HEK293 (cell line): ENCODE measurements around the gene SH3RF1.

Source experiments
- CTCF ChIA-PET: fragments of 350-600 bp; formaldehyde crosslinking; extraction: SDS; loops from one replicate; lab custom pipeline; 2021; ENCODE audit warnings: antibody characterized with exemption; lab: Yijun Ruan, JAX
- POLR2A ChIA-PET: fragments of 300-600 bp; formaldehyde crosslinking; extraction: SDS; loops from one replicate; lab custom pipeline; 2020; ENCODE audit warnings: antibody characterized with exemption, inconsistent platforms; lab: Yijun Ruan, JAX
- H3K27ac ChIP-seq: fragments of 200-500 bp; sonication (Bioruptor generic); 2 replicates; pipeline ENCODE4 v1.5.1; 2014; ENCODE audit warnings: low read depth, low read length, control low read depth, inconsistent platforms; ENCODE audit errors: extremely low read depth
- H3K36me3 ChIP-seq, 2 experiments: fragments of 200-500 bp in 1 of 2; sonication (Bioruptor generic) in 1 of 2; 1 replicate in 1 of 2; 2 replicates in 1 of 2; pipeline ENCODE4 v1.5.1; 2014 to 2017; ENCODE audit warnings: inconsistent platforms in 2 of 2, low read length in 2 of 2; ENCODE audit not compliant: control insufficient read depth in 2 of 2, insufficient read depth in 1 of 2
- H3K4me1 ChIP-seq: fragments of 200-500 bp; sonication (Bioruptor generic); 2 replicates; pipeline ENCODE4 v1.5.1; 2014; ENCODE audit warnings: mild to moderate bottlenecking, low read length, inconsistent platforms; ENCODE audit not compliant: control insufficient read depth, insufficient read depth
- H3K4me3 ChIP-seq: 2 replicates; pipeline ENCODE4 v1.5.1; 2011; ENCODE audit warnings: low read depth, mild to moderate bottlenecking, control low read depth, low read length, moderate library complexity
- H3K9me3 ChIP-seq: fragments of 200-500 bp; sonication (Bioruptor generic); 2 replicates; pipeline ENCODE4 v1.5.1; 2014; ENCODE audit warnings: low read depth, low read length, inconsistent platforms; ENCODE audit not compliant: control insufficient read depth, insufficient read depth
- GLI2 ChIP-seq: fragments of 450-650 bp; formaldehyde crosslinking; IDR thresholded peaks from 2 replicates; pipeline ENCODE4; 2017; ENCODE audit warnings: missing biosample characterization, missing genetic modification characterization, low read depth, borderline replicate concordance
- MYNN ChIP-seq: fragments of 450-650 bp; formaldehyde crosslinking; IDR thresholded peaks from 2 replicates; pipeline ENCODE4 v1.5.1; 2016; ENCODE audit warnings: missing biosample characterization, missing genetic modification characterization, borderline replicate concordance
- OSR2 ChIP-seq: fragments of 450-650 bp; formaldehyde crosslinking; IDR thresholded peaks from 2 replicates; pipeline ENCODE4 v1.5.1; 2016; ENCODE audit warnings: missing biosample characterization, missing genetic modification characterization
- RBAK ChIP-seq: fragments of 450-650 bp; formaldehyde crosslinking; IDR thresholded peaks from 2 replicates; pipeline ENCODE4 v1.5.1; 2016; ENCODE audit warnings: missing biosample characterization, missing genetic modification characterization
- TCF7L2 ChIP-seq: IDR thresholded peaks from 2 replicates; pipeline ENCODE4 v1.6.1; 2011; ENCODE audit warnings: low read depth, mild to moderate bottlenecking, inconsistent platforms, low read length, moderate library complexity, borderline replicate concordance
- YY1 ChIP-seq: fragments of 450-650 bp; formaldehyde crosslinking; IDR thresholded peaks from 2 replicates; pipeline ENCODE4 v1.5.1; 2018; ENCODE audit warnings: missing biosample characterization, missing genetic modification characterization
- ZBTB10 ChIP-seq: fragments of 450-650 bp; formaldehyde crosslinking; IDR thresholded peaks from 2 replicates; pipeline ENCODE4 v1.5.1; 2016; ENCODE audit warnings: missing biosample characterization, missing genetic modification characterization
- ZFP37 ChIP-seq: fragments of 450-650 bp; formaldehyde crosslinking; IDR thresholded peaks from 2 replicates; pipeline ENCODE4 v1.5.1; 2016; ENCODE audit warnings: missing biosample characterization, missing genetic modification characterization
- ZNF16 ChIP-seq: fragments of 450-650 bp; formaldehyde crosslinking; IDR thresholded peaks from 2 replicates; pipeline ENCODE4 v1.5.1; 2016; ENCODE audit warnings: low read depth, missing biosample characterization, missing genetic modification characterization
- ZNF18 ChIP-seq: fragments of 450-650 bp; formaldehyde crosslinking; IDR thresholded peaks from 2 replicates; pipeline ENCODE4 v1.5.1; 2016; ENCODE audit warnings: missing biosample characterization, missing genetic modification characterization
- ZNF184 ChIP-seq: fragments of 450-650 bp; IDR thresholded peaks from 2 replicates; pipeline ENCODE4 v1.5.1; 2018; ENCODE audit warnings: missing biosample characterization, mild to moderate bottlenecking, missing genetic modification characterization
- ZNF202 ChIP-seq: fragments of 450-650 bp; formaldehyde crosslinking; IDR thresholded peaks from 2 replicates; pipeline ENCODE4 v1.5.1; 2016; ENCODE audit warnings: missing biosample characterization, missing genetic modification characterization, borderline replicate concordance
- ZNF292 ChIP-seq: fragments of 450-650 bp; formaldehyde crosslinking; IDR thresholded peaks from 2 replicates; pipeline ENCODE4 v1.5.1; 2016; ENCODE audit warnings: low read depth, missing biosample characterization, missing genetic modification characterization, borderline replicate concordance
- ZNF488 ChIP-seq: fragments of 450-650 bp; formaldehyde crosslinking; IDR thresholded peaks from 2 replicates; pipeline ENCODE4 v1.5.1; 2016; ENCODE audit warnings: missing biosample characterization, missing genetic modification characterization
- ZNF501 ChIP-seq: fragments of 450-650 bp; formaldehyde crosslinking; IDR thresholded peaks from 2 replicates; pipeline ENCODE4 v1.5.1; 2016; ENCODE audit warnings: missing biosample characterization, missing genetic modification characterization
- ZNF560 ChIP-seq: fragments of 450-650 bp; formaldehyde crosslinking; IDR thresholded peaks from 2 replicates; pipeline ENCODE4 v1.5.1; 2017; ENCODE audit warnings: missing biosample characterization, missing genetic modification characterization, borderline replicate concordance
- ZNF629 ChIP-seq: fragments of 450-650 bp; formaldehyde crosslinking; IDR thresholded peaks from 2 replicates; pipeline ENCODE4 v1.5.1; 2017; ENCODE audit warnings: missing biosample characterization, missing genetic modification characterization
- ZNF704 ChIP-seq: fragments of 450-650 bp; formaldehyde crosslinking; IDR thresholded peaks from 2 replicates; pipeline ENCODE4 v1.5.1; 2016; ENCODE audit warnings: missing biosample characterization, missing genetic modification characterization
- ZNF747 ChIP-seq: fragments of 450-650 bp; formaldehyde crosslinking; IDR thresholded peaks from 2 replicates; pipeline ENCODE4 v1.5.1; 2016; ENCODE audit warnings: missing biosample characterization, missing genetic modification characterization
- TF ChIP-seq, protein P1 (sequence below): fragments of 450-650 bp; formaldehyde crosslinking; IDR thresholded peaks from 2 replicates; pipeline ENCODE4 v1.5.1; 2017; ENCODE audit warnings: missing biosample characterization, missing genetic modification characterization

Gene SH3RF1

DNA sequence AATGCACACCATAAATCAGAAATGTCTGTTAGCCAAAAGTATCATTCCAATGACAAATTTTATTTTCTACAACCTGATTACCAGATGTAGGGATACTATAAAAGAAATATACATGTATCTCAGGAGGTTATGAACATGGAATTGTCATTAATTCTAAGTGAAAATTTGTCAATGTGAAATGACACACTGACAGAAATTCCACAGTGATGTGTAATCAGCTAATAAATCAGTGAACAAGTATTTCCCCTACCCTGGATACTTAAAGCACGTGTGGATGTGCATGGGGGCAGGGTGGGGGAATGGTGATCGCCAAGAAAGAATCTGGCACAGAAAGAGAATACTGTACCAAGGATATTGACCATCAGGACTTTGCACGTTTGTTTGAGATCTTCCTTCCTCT lies 123.6 kb downstream of the SH3RF1 start (continued):
- TF ChIP-seq ZNF18 (tag by site-specific recombination) (no peak), TCF7L2 (no peak), OSR2 (no peak)

- ChIA-PET CTCF (no interaction called here), POLR2A (no interaction called here)
- TF ChIP-seq TCF7L2 (no peak), ZNF629 (tag by site-specific recombination) (no peak), ZNF704 (tag by site-specific recombination) (no peak)
Observed at GRCh38 chr4:169144061-169144600, 126.6 kb downstream of the SH3RF1 start.

DNA sequence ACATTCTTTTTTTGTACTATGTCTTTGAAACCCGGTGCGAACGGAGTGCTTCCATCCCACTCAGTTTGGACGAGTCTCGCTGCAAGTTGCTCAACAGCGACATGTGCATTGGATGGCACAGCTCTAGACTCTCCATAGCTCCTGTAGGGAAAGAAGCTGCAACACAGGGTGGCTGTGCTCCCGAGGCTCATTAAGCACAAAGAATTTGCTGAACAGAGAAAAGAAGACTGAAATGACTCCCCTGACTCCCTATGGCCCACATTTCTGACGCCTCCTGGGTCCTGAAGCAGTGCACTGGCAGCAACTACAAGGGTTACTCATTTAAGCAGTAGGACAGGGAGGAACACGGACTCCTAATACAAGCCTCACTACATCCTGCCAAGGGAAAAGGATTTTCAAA lies 127.4 kb downstream of the SH3RF1 start:
- POLR2A ChIA-PET = no interaction called here

More at GRCh38 chr4:169144061-169144600, 126.6 kb downstream of the SH3RF1 start:
- H3K4me1 ChIP-seq = no peaks in the 10 kb centered on the region
- H3K36me3 ChIP-seq = no peaks in the 10 kb centered on the region
- H3K9me3 ChIP-seq = no peaks in the 10 kb centered on the region
- H3K27ac ChIP-seq = no peak overlapping the region
- no peak overlapping the region for H3K4me3 ChIP-seq

More for the DNA sequence above, 127.4 kb downstream of the SH3RF1 start:
- Histone ChIP-seq H3K4me1 (no peaks in the 10 kb centered on the region), H3K4me3 (no peak overlapping the region), H3K36me3 (no peaks in the 10 kb centered on the region), H3K9me3 (no peaks in the 10 kb centered on the region), H3K27ac (no peak overlapping the region)
- TF ChIP-seq ZNF292 (tag by site-specific recombination) (no peak), ZNF202 (tag by site-specific recombination) (no peak), ZNF501 (no peak), ZNF488 (tag by site-specific recombination) (no peak), ZBTB10 (tag by site-specific recombination) (no peak), ZNF747 (tag by site-specific recombination) (no peak), GLI2 (no peak), ZFP37 (tag by site-specific recombination) (no peak), ZNF16 (tag by site-specific recombination) (no peak), YY1 (tag by site-specific recombination) (no peak), ZNF560 (tag by site-specific recombination) (no peak), RBAK (tag by site-specific recombination) (no peak), ZNF184 (no peak), MYNN (tag by site-specific recombination) (no peak)
- TF ChIP-seq, protein P1, sequence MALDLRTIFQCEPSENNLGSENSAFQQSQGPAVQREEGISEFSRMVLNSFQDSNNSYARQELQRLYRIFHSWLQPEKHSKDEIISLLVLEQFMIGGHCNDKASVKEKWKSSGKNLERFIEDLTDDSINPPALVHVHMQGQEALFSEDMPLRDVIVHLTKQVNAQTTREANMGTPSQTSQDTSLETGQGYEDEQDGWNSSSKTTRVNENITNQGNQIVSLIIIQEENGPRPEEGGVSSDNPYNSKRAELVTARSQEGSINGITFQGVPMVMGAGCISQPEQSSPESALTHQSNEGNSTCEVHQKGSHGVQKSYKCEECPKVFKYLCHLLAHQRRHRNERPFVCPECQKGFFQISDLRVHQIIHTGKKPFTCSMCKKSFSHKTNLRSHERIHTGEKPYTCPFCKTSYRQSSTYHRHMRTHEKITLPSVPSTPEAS (tag by site-specific recombination) = no peak
- CTCF ChIA-PET = interaction anchor here (0.9 kb wide), 1 partner anchor 9 kb away, joined by 3 read pairs; no protein-coding TSS in a partner anchor
